IMR-90 (cell line): ENCODE data around the gene GXYLT1. TPM values are rescaled to one million over a fixed set of nuclear protein-coding genes. Genes with fewer than 3 reads are reported as not detected.

Source experiments
- ATAC-seq: fragments of 200-7000 bp; cut with Tn5 transposase; 2 replicates; pipeline ENCODE4 v1.9.1; 2020; ENCODE audit warnings: low read depth, mild to moderate bottlenecking, moderate library complexity
- BruUV-seq: library from RNA; stranded (reverse); fragments of 400-500 nt; replicated peaks from 2 replicates; lab custom pipeline; 2021; lab: Mats Ljungman, UMichigan
- CTCF ChIA-PET: fragments of 300-600 bp; formaldehyde crosslinking; extraction: SDS; loops from one replicate; lab custom pipeline; 2021; ENCODE audit warnings: antibody characterized with exemption; lab: Yijun Ruan, JAX
- POLR2A ChIA-PET: fragments of 300-600 bp; sonication (Branson Sonifier 250); formaldehyde crosslinking; loops from one replicate; lab custom pipeline; 2022; ENCODE audit warnings: antibody characterized with exemption; ENCODE audit not compliant: unreplicated experiment; lab: Charles Lee
- DNase-seq: peaks from one replicate; pipeline ENCODE4 v3.0.0; 2013
- H2AFZ ChIP-seq: replicated peaks from 2 replicates; pipeline ENCODE3; 2013; ENCODE audit warnings: low read length, mild to moderate bottlenecking; ENCODE audit not compliant: poor library complexity
- H2AK5ac ChIP-seq: 2 replicates; pipeline ENCODE4 v1.6.1; 2013; ENCODE audit warnings: low read depth, low read length, inconsistent platforms
- H2AK9ac ChIP-seq: replicated peaks from 2 replicates; pipeline ENCODE3; 2013; ENCODE audit warnings: mild to moderate bottlenecking, low read depth, low read length, moderate library complexity; ENCODE audit not compliant: poor library complexity
- H2BK120ac ChIP-seq: 2 replicates; pipeline ENCODE4 v1.6.1; 2013; ENCODE audit warnings: low read depth, low read length, inconsistent platforms
- H2BK15ac ChIP-seq: 3 replicates; pipeline ENCODE4 v1.6.1; 2013; ENCODE audit warnings: low read depth, low read length, inconsistent platforms
- H2BK20ac ChIP-seq: 2 replicates; pipeline ENCODE4 v1.6.1; 2013; ENCODE audit warnings: low read depth, mild to moderate bottlenecking, inconsistent platforms, low read length, moderate library complexity
- H2BK5ac ChIP-seq: 2 replicates; pipeline ENCODE4 v1.6.1; 2013; ENCODE audit warnings: mild to moderate bottlenecking, low read depth, low read length, inconsistent platforms; ENCODE audit not compliant: poor library complexity, severe bottlenecking
- H3K14ac ChIP-seq: replicated peaks from 2 replicates; pipeline ENCODE4 v1.6.1; 2013; ENCODE audit warnings: low read depth, low read length, inconsistent platforms
- H3K18ac ChIP-seq: 2 replicates; pipeline ENCODE4 v1.6.1; 2013; ENCODE audit warnings: low read depth, low read length, control low read depth
- H3K23ac ChIP-seq: 2 replicates; pipeline ENCODE4 v1.6.1; 2013; ENCODE audit warnings: low read depth, low read length, inconsistent platforms
- H3K27ac ChIP-seq: 2 replicates; pipeline ENCODE4 v1.5.1; 2013; ENCODE audit warnings: mild to moderate bottlenecking, control low read depth, low read length; ENCODE audit not compliant: insufficient read depth
- H3K27me3 ChIP-seq: 2 replicates; pipeline ENCODE4 v1.6.1; 2013; ENCODE audit warnings: low read length; ENCODE audit not compliant: control insufficient read depth, insufficient read depth
- H3K36me3 ChIP-seq: 2 replicates; pipeline ENCODE4 v1.6.1; 2013; ENCODE audit warnings: low read length, mixed read lengths; ENCODE audit not compliant: control insufficient read depth, insufficient read depth
- H3K4ac ChIP-seq: 2 replicates; pipeline ENCODE4 v1.6.1; 2013; ENCODE audit warnings: low read depth, low read length, inconsistent platforms
- H3K4me1 ChIP-seq: 2 replicates; pipeline ENCODE4 v1.6.1; 2013; ENCODE audit warnings: low read length, mixed read lengths; ENCODE audit not compliant: control insufficient read depth, insufficient read depth
- H3K4me2 ChIP-seq: 2 replicates; pipeline ENCODE4 v1.6.1; 2013; ENCODE audit warnings: low read depth, mild to moderate bottlenecking, control low read depth, low read length, moderate library complexity
- H3K4me3 ChIP-seq: 2 replicates; pipeline ENCODE4 v1.5.1; 2013; ENCODE audit warnings: low read depth, mild to moderate bottlenecking, control low read depth, low read length, moderate library complexity; ENCODE audit not compliant: insufficient read depth
- H3K56ac ChIP-seq: 2 replicates; pipeline ENCODE4 v1.6.1; 2013; ENCODE audit warnings: low read length, inconsistent platforms; ENCODE audit not compliant: insufficient read depth; ENCODE audit errors: extremely low read depth
- H3K79me1 ChIP-seq, 2 experiments: 2 replicates each; pipeline ENCODE4 v1.6.1; 2013; ENCODE audit warnings: low read length in 2 of 2, inconsistent platforms in 1 of 2, low read depth in 1 of 2
- H3K9ac ChIP-seq: 2 replicates; pipeline ENCODE4 v1.6.1; 2013; ENCODE audit warnings: low read depth, low read length, control low read depth
- H3K9me1 ChIP-seq: 2 replicates; pipeline ENCODE4 v1.6.1; 2013; ENCODE audit warnings: low read length, inconsistent platforms; ENCODE audit not compliant: insufficient read depth
- H3K9me3 ChIP-seq: 2 replicates; pipeline ENCODE4 v1.6.1; 2013; ENCODE audit warnings: low read length; ENCODE audit not compliant: control insufficient read depth, insufficient read depth
- H4K20me1 ChIP-seq: 2 replicates; pipeline ENCODE4 v1.6.1; 2013; ENCODE audit warnings: low read length, inconsistent platforms; ENCODE audit not compliant: insufficient read depth
- H4K5ac ChIP-seq: 2 replicates; pipeline ENCODE4 v1.6.1; 2013; ENCODE audit warnings: mild to moderate bottlenecking, low read depth, low read length, control low read depth
- H4K8ac ChIP-seq, 2 experiments: 2 replicates each; pipeline ENCODE4 v1.6.1; 2013; ENCODE audit warnings: low read depth in 2 of 2, low read length in 2 of 2, control low read depth in 1 of 2, inconsistent platforms in 1 of 2
- H4K91ac ChIP-seq: 2 replicates; pipeline ENCODE4 v1.6.1; 2013; ENCODE audit warnings: low read depth, low read length, inconsistent platforms; ENCODE audit not compliant: insufficient read depth
- BHLHE40 ChIP-seq: fragments of 150-350 bp; IDR thresholded peaks from 2 replicates; pipeline ENCODE4 v1.6.1; 2016; ENCODE audit warnings: mild to moderate bottlenecking, low read depth, low read length
- CHD1 ChIP-seq: IDR thresholded peaks from 2 replicates; pipeline ENCODE4 v1.6.1; 2012; ENCODE audit warnings: low read depth, low read length, improper control_type of control experiment
- ELK1 ChIP-seq: fragments of 150-350 bp; IDR thresholded peaks from 2 replicates; pipeline ENCODE4 v1.6.1; 2016; ENCODE audit warnings: low read depth, mild to moderate bottlenecking, low read length, moderate library complexity, borderline replicate concordance
- MAFK ChIP-seq: IDR thresholded peaks from 2 replicates; pipeline ENCODE4 v1.6.1; 2012; ENCODE audit warnings: low read depth, low read length, improper control_type of control experiment
- MAZ ChIP-seq: IDR thresholded peaks from 2 replicates; pipeline ENCODE4 v1.6.1; 2012; ENCODE audit warnings: low read depth, mild to moderate bottlenecking, low read length, improper control_type of control experiment, moderate library complexity, borderline replicate concordance
- NFE2L2 ChIP-seq: fragments of 150-350 bp; IDR thresholded peaks from 2 replicates; pipeline ENCODE4 v1.6.1; 2016; ENCODE audit warnings: low read depth, mild to moderate bottlenecking, low read length
- RAD21 ChIP-seq: IDR thresholded peaks from 2 replicates; pipeline ENCODE4 v1.6.1; 2012; ENCODE audit warnings: low read length, improper control_type of control experiment
- SMC3 ChIP-seq: fragments of 150-350 bp; IDR thresholded peaks from 2 replicates; pipeline ENCODE4 v1.6.1; 2016; ENCODE audit warnings: low read depth, mild to moderate bottlenecking, antibody characterized with exemption, low read length, moderate library complexity
- WGBS, 2 experiments: methylation state at CpG; one replicate each; pipeline versions ENCODE4 v1.1.5 to v1.1.7; 2013; ENCODE audit warnings: missing lambda C conversion rate in 2 of 2; ENCODE audit not compliant: insufficient read length in 1 of 2; ENCODE audit errors: extremely low coverage in 2 of 2; 5-methylcytosine and 5-hydroxymethylcytosine counted together
- dilution Hi-C: fragments of 300-500 bp; cut with HindIII; formaldehyde crosslinking; loops from one replicate; pipeline ENCODE4 v1.14.3; 2018; ENCODE audit warnings: low sequenced_read_pairs; ENCODE audit not compliant: unreplicated experiment
- in situ Hi-C: fragments of 300-500 bp; cut with MboI; formaldehyde crosslinking; loops from 3 replicates; pipeline ENCODE4 v1.14.3; 2019; ENCODE audit warnings: low sequenced_read_pairs, inconsistent platforms, mixed read lengths
- intact Hi-C: fragments of 100-400 bp; cut with micrococcal nuclease; formaldehyde crosslinking; loops from 2 replicates; pipeline ENCODE4 v1.10.0; 2022
- polyA plus RNA-seq, 3 experiments: library from polyadenylated mRNA; depleted of rRNA; stranded (reverse); fragments of >200 nt; gene quantifications; 2 replicates each; pipeline ENCODE4 v1.2.3, GENCODE V29; 2012; ENCODE audit warnings: low replicate concordance in 1 of 3
- total RNA-seq: library from RNA; depleted of rRNA; stranded (reverse); fragments of >200 nt; gene quantifications from 2 replicates; pipeline ENCODE4 v1.2.3, GENCODE V29; 2012
- TF ChIP-seq, protein P1 (sequence below): conservative IDR thresholded peaks from 2 replicates; pipeline ENCODE4 v1.5.1; 2012; ENCODE audit warnings: mild to moderate bottlenecking, low read depth, low read length, improper control_type of control experiment

GXYLT1 gene
- total and polyA plus RNA-seq, 2 of the 4 experiments (the other 2 are of a cell fraction) = 8.5 to 8.6 TPM

DNA sequence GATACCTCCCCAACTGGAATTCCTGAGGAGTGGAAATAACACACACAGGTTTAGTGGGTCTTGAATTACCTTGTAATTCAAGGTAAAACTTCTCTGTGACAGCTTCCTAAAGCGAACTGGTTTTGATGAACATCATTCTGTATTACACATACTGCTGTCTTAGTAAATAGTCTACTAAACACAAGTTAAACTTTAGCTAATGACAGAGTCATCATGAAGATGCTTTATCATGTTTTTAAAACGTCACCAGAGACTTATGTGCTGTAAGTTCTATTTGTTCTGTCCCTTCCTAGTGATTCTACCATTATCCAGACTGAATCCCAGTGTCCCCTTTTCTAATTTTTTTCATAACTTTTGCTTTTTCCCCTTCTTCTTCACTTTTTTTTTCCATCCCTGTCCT, 11.6 kb upstream of the GXYLT1 start:
- Histone ChIP-seq H2AK5ac (no peak overlapping the region), H3K79me1 (peaks cover 0 to 3% of the 10 kb centered on the region in 2 experiments; a peak in 1 of 4 replicates), H2BK15ac (no peak overlapping the region), H3K56ac (no peak overlapping the region), H3K4ac (no peak overlapping the region), H3K4me1 (no peaks in the 10 kb centered on the region), H3K9me1 (no peaks in the 10 kb centered on the region), H4K5ac (no peak overlapping the region), H3K4me2 (no peak overlapping the region), H2BK5ac (no peak overlapping the region), H3K23ac (no peak overlapping the region), H4K20me1 (no peaks in the 10 kb centered on the region), H2BK20ac (no peak overlapping the region), H4K8ac (no peak overlapping the region), H3K27me3 (no peaks in the 10 kb centered on the region), H3K18ac (no peak overlapping the region), H2AFZ (no peak overlapping the region), H3K9ac (no peak overlapping the region), H2BK120ac (no peak overlapping the region), H3K36me3 (peaks cover 4% of the 10 kb centered on the region), H4K91ac (no peak overlapping the region), H3K14ac (no peak overlapping the region), H3K9me3 (no peaks in the 10 kb centered on the region), H3K4me3 (no peak overlapping the region), H3K27ac (no peak overlapping the region), H2AK9ac (no peak overlapping the region)
- intact Hi-C loops = loop anchor here (2.0 kb wide), 1 partner anchor 37 kb away; no protein-coding TSS in a partner anchor
- in situ Hi-C loops = no loop called here
- BruUV-seq = no TSS peak
- ATAC-seq = no peak
- dilution Hi-C loops = no loop called here
- no peak for DNase-seq
- no CpG with 5 or more reads among the region's 2 CpGs for whole genome bisulfite sequencing, 2 experiments
- ChIA-PET CTCF (no interaction called here), POLR2A (no interaction called here)
- TF ChIP-seq NFE2L2 (no peak), RAD21 (no peak), BHLHE40 (no peak), SMC3 (no peak), MAFK (no peak), MAZ (no peak), CHD1 (no peak), ELK1 (no peak)
- TF ChIP-seq, protein P1, sequence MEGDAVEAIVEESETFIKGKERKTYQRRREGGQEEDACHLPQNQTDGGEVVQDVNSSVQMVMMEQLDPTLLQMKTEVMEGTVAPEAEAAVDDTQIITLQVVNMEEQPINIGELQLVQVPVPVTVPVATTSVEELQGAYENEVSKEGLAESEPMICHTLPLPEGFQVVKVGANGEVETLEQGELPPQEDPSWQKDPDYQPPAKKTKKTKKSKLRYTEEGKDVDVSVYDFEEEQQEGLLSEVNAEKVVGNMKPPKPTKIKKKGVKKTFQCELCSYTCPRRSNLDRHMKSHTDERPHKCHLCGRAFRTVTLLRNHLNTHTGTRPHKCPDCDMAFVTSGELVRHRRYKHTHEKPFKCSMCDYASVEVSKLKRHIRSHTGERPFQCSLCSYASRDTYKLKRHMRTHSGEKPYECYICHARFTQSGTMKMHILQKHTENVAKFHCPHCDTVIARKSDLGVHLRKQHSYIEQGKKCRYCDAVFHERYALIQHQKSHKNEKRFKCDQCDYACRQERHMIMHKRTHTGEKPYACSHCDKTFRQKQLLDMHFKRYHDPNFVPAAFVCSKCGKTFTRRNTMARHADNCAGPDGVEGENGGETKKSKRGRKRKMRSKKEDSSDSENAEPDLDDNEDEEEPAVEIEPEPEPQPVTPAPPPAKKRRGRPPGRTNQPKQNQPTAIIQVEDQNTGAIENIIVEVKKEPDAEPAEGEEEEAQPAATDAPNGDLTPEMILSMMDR = no peak
